Fibroblast of lung (primary cell): ENCODE measurements around the gene MTNR1A.

Experiments used
- EZH2 ChIP-seq: IDR thresholded peaks from 2 replicates; pipeline ENCODE4 v1.5.1; 2012; ENCODE audit warnings: low read length, control low read depth, mild to moderate bottlenecking; ENCODE audit errors: missing control alignments
- TF ChIP-seq, protein P1 (sequence below), 2 donors: IDR thresholded peaks in 1 of 2; conservative IDR thresholded peaks in 1 of 2; 1 replicate in 1 of 2; 2 replicates in 1 of 2; pipeline ENCODE4 v1.5.1; 2011 to 2012; ENCODE audit warnings: low read length in 2 of 2, control low read depth in 1 of 2, inconsistent platforms in 1 of 2, low read depth in 1 of 2, mild to moderate bottlenecking in 1 of 2

GRCh38 chr4:186536285-186536684 is 19.1 kb downstream of the MTNR1A start:
- TF ChIP-seq EZH2 = no peak
- TF ChIP-seq, protein P1, sequence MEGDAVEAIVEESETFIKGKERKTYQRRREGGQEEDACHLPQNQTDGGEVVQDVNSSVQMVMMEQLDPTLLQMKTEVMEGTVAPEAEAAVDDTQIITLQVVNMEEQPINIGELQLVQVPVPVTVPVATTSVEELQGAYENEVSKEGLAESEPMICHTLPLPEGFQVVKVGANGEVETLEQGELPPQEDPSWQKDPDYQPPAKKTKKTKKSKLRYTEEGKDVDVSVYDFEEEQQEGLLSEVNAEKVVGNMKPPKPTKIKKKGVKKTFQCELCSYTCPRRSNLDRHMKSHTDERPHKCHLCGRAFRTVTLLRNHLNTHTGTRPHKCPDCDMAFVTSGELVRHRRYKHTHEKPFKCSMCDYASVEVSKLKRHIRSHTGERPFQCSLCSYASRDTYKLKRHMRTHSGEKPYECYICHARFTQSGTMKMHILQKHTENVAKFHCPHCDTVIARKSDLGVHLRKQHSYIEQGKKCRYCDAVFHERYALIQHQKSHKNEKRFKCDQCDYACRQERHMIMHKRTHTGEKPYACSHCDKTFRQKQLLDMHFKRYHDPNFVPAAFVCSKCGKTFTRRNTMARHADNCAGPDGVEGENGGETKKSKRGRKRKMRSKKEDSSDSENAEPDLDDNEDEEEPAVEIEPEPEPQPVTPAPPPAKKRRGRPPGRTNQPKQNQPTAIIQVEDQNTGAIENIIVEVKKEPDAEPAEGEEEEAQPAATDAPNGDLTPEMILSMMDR (conservative IDR thresholded peaks at IDR 0.05 in 1 of 2, IDR thresholded peaks at IDR 0.05 in 1 of 2; ENCODE audit: low read depth in 1 of 2, low read length in 2 of 2) = no peak
